ENCODE results near the gene CAPZB.

Gene CAPZB

DNA sequence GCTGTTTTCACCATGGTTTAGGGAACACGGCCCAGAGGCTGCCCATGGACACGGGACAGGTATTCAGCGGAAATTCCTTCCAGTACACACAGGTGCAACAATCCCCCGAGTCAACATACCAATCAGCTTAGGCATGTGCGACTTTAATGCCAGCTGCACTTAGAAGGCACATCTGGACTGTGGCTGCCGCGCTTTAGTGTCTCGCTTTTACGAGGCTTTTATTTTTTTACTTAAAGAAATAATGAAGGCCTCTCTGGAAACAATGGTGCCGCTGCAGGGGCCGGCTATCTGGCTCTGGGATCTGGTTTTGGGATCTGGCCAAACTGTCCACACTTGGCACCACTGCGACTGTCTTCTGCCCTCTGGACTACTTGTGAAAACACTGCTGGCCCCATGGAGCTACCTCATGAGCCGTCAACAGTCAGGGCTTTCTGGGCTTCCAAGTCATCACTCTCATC lies 117.7 kb downstream of the CAPZB start:
- DNase-seq (ENCODE audit: low spot score) = no peak

GRCh38 chr1:19366599-19367536 lies 118.5 kb downstream of the CAPZB start:
- peak; percentile 58 for DNase-seq (ENCODE audit: low spot score)

DNA sequence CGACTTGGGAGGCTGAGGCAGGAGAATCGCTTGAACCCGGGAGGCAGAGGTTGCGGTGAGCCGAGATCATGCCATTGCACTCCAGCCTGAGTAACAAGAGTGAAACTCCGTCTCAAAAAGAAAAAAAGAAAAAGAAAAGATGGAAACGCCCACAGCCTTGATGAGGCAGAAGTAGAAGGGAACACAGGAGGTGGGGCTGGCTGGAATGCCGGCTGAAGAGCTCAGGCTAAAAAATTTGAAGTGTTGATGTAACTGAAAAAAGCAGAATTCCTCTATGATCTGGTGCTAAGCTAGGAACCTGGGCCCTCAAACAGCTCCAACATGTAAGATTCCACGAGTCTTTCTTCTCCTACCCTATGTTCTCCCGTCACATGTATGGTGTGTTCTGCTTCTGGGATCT lies 119.6 kb downstream of the CAPZB start:
- no peak for DNase-seq (ENCODE audit: low spot score)

DNA sequence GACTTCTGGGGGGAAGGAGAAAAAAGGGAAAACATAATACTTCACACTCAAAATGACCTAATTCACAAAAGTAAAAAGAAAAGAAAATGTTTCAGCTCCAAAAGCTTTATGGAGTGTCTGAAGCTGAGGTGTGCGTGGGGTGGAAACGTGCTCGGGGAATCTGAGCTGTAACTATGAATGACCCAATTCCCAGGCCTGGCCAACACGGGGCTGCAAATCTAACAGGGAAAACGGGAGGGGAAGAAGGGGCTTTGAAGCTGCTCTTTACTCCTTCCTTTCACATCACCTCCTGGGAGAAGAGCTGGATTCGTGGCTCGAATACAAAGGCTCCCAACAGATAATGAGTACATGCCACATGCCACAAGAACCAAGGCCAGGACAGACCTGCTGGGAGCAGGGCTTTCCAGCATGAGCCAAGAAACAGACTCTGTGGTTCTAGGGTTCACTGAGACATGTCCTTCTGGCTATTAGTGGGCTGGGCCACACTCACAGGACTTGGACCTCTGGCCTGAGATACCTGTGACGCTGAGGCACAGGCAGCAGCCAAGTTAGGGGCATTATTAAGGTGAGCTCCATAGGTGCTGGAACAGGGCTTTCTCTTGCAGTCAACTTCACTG lies 121.7 kb downstream of the CAPZB start:
- no peak for DNase-seq (ENCODE audit: low spot score)

DNA sequence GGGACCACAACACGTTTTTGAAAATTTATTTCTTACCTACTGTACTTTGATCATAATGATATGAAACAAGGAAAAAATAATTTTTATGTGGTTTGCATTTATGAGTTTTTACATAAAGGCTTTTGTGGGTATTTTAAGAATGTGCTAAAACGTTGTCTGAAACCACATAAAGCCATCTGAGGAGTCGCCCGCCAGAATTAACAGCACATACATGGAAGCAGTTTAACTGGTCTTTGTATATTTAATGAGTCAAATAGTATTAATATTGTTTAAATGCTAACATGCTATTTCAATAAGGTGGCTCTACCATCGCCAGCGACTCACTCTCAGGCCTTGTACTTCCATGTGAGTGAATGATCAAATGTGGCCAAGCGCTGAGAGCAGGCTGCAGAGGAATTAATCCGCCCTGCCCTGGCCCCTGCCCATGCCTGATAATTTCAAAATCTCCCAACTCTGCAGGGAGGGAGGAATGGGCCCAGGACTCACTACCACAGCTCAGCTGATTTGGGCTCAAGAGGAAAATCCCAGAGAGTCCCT lies 123.7 kb downstream of the CAPZB start:
- no peak for DNase-seq (ENCODE audit: low spot score)

DNA sequence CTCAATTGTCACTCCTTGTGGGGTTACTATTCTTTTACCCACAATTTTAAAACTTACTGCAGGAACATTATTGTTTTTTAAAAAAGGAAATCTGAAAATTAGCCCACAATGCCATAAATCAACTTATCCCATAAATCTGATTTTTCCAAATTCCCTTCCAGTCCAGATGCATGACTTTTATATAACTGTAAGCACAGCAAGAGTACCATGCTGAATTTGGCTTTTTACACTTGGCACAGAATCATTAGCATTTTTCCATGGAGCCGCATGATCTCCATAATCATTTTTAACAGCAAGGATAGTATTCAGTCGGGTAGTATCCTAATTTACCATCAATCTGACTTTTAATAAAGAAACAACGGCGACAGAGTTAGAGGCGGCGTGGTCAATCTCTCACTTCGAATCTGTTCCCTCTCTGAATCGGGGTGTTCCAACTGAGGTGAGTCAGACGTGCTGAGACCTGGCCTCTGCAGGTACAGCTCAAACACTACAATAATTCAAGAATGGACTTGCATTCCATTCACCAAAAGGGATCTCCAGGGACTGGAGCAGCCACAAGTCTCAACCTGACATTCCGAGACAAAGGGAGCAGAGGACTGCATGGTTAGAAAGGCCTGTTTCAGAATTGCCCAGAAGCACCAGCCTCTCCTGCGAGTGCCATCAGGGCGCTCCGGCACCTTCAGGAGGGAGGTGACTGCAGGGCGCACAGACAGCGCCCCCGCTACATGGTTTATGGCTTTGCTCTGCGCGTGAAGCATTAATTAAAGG lies 124.3 kb downstream of the CAPZB start:
- no peak for DNase-seq (ENCODE audit: low spot score)

GRCh38 chr1:19360432-19360831 lies 124.9 kb downstream of the CAPZB start:
- DNase-seq (ENCODE audit: low spot score) = no peak

GRCh38 chr1:19360016-19360415 lies 125.3 kb downstream of the CAPZB start:
- DNase-seq (ENCODE audit: low spot score) = no peak

DNA sequence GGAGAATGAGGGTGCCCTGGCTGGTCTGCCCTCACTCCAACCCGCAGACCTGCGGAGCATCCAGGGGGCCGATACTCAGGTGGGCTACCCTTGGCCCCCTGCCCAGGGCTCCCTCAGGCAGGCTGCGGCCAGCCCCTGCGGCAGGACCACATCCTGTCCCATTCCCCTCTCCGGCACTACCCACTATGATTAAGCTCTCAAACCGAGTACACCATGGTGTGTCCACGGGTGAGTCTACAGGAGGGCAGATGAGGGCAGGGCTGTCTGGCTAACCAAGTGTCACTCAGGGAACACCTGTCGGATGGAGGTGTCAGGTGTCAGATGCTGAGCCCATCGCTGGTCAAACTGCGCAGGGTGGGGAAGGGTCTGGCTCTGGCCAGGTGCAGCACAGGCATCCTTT lies 126.0 kb downstream of the CAPZB start:
- DNase-seq (ENCODE audit: low spot score) = no peak

DNA sequence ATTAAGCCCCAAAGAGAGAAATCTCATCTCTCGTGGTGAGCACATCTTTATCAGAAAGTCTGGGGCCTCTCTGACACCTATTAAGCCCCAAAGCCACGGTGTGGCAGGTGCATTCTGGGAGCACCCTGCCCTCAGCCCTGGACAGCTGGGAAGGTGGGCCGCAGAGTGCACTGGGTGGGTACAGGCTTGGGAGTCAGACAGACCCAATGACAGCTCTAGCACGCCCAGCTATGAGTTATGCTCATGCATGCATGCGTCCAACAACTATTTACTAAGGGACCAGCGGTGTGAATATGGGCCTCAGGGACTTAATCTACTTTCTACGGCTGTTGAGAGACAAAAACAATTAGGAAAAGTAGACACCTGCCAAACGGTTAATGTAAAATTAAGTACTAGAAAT lies 126.6 kb downstream of the CAPZB start:
- DNase-seq (ENCODE audit: low spot score) = no peak

DNA sequence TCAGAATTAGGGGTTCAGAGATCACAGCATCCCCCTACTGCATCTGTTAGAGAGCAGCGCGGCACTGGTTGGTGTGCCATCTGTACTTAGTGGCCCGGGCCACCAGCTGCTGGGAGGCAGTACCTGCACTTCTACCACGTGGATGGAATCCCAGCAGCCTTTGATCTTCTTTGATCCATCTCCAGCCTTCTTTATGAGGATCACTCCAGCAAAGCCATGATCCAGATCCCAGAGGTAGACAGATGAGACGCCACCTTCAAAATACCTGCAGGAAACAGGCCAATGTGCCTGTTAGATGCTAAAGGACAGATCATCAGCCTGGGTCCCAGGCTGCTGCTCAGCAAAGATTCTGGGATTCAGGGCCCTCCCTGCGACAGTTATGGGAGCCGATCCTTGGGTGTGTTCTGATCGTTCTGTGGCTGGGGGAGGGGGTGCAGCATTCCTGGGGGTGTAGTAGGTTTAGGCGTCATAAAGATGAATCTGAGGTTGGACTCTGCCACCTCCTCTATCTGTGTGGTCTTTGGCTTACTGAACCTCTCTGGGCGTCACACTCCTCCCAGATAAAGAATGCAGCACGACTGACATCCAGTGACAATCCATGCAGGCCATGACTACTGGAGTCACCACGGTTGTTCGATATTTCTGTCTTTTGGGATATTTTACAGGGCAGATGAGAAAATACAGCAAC lies 127.9 kb downstream of the CAPZB start:
- DNase-seq (ENCODE audit: low spot score) = no peak

DNA sequence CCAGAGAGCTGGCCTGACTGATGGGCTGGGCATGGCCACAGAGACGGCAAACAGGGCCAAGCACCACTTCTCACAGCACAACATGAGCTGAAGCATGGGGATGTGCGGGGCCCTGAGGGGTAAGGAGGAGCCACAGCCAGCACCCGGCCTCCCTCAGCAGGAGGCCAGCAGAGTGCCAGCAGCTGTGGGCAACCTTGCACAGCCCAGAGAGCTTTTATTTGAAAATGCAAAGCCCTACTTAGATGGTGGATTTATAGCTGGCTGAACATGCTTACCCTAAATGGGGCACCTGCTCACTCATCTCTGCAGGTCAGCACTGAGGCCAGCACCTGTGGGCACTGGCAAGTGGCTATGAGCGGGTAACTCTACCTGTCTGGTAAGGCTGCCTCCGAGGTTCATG lies 129.1 kb downstream of the CAPZB start:
- no peak for DNase-seq (ENCODE audit: low spot score)

GRCh38 chr1:19354531-19354981 lies 130.8 kb downstream of the CAPZB start:
- no peak for DNase-seq (ENCODE audit: low spot score)

DNA sequence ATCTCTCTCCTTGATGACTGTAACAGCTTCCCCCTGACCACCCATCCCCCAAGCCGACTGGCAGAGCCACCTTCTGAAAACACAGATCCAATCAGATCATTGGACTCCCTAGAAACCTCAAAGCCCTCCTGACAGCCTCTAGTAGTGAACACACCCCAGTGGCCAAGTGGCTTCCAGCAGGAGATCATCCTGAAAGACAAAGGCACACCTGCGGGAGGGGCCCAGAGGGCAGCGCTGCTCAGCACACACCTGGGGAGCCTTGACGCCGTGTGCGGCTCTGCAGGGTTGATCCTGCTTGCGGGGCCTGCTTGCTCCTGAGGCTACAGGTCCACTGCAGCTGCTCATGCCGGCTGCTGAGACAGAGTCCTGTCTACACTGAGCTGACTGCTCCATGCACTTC lies 131.7 kb downstream of the CAPZB start:
- DNase-seq (ENCODE audit: low spot score) = no peak

- DNase-seq (ENCODE audit: low spot score) = no peak
Measured at GRCh38 chr1:19352839-19353238, 132.5 kb downstream of the CAPZB start.

DNA sequence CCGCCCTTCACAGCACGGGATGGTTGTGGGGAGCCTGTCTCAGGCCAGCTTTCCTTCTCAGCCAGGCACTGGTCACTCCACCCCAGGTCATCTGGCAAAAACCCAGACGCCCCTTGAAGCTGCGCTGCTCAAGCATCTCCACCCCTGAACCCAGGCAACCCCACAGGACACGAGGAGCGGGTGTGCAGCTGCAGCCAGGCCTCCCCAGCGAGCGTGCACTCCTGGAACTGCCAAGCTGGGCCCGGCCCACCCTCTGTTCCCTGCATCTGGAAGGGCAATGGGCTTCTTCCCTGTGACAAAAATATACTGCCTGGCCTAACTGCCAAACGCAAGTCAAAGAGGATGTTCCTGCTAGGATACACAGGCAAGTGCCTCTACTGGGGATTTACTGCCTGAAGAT lies 133.5 kb downstream of the CAPZB start:
- DNase-seq (ENCODE audit: low spot score) = no peak

- DNase-seq (ENCODE audit: low spot score) = no peak
Measured at GRCh38 chr1:19350566-19350965, 134.8 kb downstream of the CAPZB start.

- DNase-seq (ENCODE audit: low spot score) = no peak
Measured at GRCh38 chr1:19349999-19350398, 135.3 kb downstream of the CAPZB start.

GRCh38 chr1:19348441-19349198 lies 136.7 kb downstream of the CAPZB start:
- no peak for DNase-seq (ENCODE audit: low spot score)

DNA sequence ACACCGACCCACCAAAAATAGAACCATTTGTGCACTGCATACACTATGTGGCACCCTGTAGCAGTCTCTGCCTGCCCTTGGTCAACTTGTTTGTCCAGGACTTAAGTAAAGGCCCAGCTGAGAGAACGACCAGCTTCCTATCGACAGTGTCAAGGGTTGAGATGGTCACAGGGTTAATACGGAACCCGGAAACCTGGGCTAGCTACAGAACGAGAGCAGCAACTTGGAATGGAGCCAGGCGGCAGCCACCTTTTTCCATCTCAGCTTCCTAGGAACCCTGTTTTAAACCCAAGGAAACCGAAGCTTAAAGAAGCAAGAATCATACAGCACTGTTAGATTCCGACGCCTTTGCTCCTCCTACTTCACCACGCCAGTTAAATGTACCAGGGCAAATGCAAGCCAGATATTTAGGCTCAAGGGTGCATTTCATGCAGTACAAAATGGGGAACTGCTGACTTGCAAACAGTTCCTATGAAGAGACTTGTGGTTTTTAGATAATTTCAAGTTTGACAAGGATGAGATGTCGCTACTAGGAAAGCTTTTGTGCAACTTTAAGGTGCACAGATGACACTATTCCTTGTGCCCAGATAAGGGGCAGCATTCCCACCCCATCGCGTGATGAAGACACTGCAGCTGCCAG lies 137.7 kb downstream of the CAPZB start:
- no peak for DNase-seq (ENCODE audit: low spot score)
